ENCODE data around the gene ACAN. TPM values are rescaled to one million over a fixed set of nuclear protein-coding genes. Genes with fewer than 3 reads are reported as not detected.
A peak's percentile ranks its signal among the peaks of the same experiment; 100 is the strongest.

Gene ACAN
- total RNA-seq, 2 experiments from 2014 or later, result not detected

GRCh38 chr15:88909956-88910831 is 107.0 kb downstream of the ACAN start:
- ATAC-seq (ENCODE audit: poor library complexity) (no peak), DNase-seq (no peak)
- Mint-ChIP-seq H3K4me3 (peak overlapping the region; percentile 67), H3K4me1 (ENCODE audit: low read depth) (peaks cover 40% of the 10 kb centered on the region), H3K27me3 (no peaks in the 10 kb centered on the region), H3K36me3 (ENCODE audit: low read depth) (peaks cover 5% of the 10 kb centered on the region), H3K9me3 (no peaks in the 10 kb centered on the region), H3K27ac (peak overlapping the region; percentile 87)
- ChIA-PET POLR2A (no interaction called here), CTCF (no interaction called here)
- H3K9me3 ChIP-seq (ENCODE audit: control insufficient read depth in 1 of 2, insufficient read depth in 1 of 2, low read length in 2 of 2), result no peaks in the 10 kb centered on the region
- no peak overlapping the region for H3K27ac ChIP-seq (ENCODE audit: low read depth in 1 of 2, low read length in 2 of 2)
- peaks cover 29% of the 10 kb centered on the region for H3K4me1 ChIP-seq (ENCODE audit: insufficient read depth, low read length)
- H3K36me3 ChIP-seq (ENCODE audit: insufficient read depth, low read length), result peaks cover 18% of the 10 kb centered on the region
- no peaks in the 10 kb centered on the region for H3K27me3 ChIP-seq (ENCODE audit: control insufficient read depth in 1 of 2, insufficient read depth in 2 of 2, low read length in 2 of 2)
- TF ChIP-seq, protein P1, sequence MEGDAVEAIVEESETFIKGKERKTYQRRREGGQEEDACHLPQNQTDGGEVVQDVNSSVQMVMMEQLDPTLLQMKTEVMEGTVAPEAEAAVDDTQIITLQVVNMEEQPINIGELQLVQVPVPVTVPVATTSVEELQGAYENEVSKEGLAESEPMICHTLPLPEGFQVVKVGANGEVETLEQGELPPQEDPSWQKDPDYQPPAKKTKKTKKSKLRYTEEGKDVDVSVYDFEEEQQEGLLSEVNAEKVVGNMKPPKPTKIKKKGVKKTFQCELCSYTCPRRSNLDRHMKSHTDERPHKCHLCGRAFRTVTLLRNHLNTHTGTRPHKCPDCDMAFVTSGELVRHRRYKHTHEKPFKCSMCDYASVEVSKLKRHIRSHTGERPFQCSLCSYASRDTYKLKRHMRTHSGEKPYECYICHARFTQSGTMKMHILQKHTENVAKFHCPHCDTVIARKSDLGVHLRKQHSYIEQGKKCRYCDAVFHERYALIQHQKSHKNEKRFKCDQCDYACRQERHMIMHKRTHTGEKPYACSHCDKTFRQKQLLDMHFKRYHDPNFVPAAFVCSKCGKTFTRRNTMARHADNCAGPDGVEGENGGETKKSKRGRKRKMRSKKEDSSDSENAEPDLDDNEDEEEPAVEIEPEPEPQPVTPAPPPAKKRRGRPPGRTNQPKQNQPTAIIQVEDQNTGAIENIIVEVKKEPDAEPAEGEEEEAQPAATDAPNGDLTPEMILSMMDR (IDR thresholded peaks at IDR 0.05), result no peak
- H3K4me3 ChIP-seq (ENCODE audit: low read length), result no peak overlapping the region
- intact Hi-C loops (cut with DNase I, micrococcal nuclease), result loop anchor here in 1 of 2 experiments (5.0 to 10.0 kb wide), 2 partner anchors 288 to 365 kb away; partner anchors contain the start of genes AEN and DET1

DNA sequence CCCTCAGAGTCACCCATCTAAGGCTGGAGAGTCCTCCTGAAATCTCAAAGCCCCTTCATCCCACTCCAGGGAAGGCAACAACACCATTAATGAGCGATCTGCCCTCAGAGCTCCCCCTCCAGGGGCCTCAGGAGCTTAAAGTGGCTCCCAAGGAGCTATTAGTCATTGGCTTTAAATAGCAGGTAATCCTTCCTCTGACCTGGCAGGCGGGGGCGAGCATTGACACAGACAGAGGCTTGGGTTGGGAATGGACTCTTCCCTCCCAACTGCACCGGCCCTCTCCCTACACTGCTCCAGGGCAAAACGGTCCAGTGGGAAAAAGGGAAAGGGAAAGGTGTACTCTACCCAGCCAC is 108.5 kb downstream of the ACAN start:
- no peaks in the 10 kb centered on the region for H3K9me3 Mint-ChIP-seq
- DNase-seq (no peak), ATAC-seq (ENCODE audit: poor library complexity) (no peak)
- CTCF ChIA-PET, result no interaction called here
- Histone ChIP-seq H3K4me1 (ENCODE audit: insufficient read depth, low read length) (peaks cover 23% of the 10 kb centered on the region), H3K4me3 (ENCODE audit: low read length) (no peak overlapping the region), H3K27me3 (ENCODE audit: control insufficient read depth in 1 of 2, insufficient read depth in 2 of 2, low read length in 2 of 2) (no peaks in the 10 kb centered on the region), H3K27ac (ENCODE audit: low read depth in 1 of 2, low read length in 2 of 2) (no peak overlapping the region), H3K9me3 (ENCODE audit: control insufficient read depth in 1 of 2, insufficient read depth in 1 of 2, low read length in 2 of 2) (no peaks in the 10 kb centered on the region), H3K36me3 (ENCODE audit: insufficient read depth, low read length) (peaks cover 11% of the 10 kb centered on the region)
- peak overlapping the region; percentile 87 for H3K27ac Mint-ChIP-seq
- no peaks in the 10 kb centered on the region for H3K27me3 Mint-ChIP-seq
- TF ChIP-seq, protein P1 (IDR thresholded peaks at IDR 0.05), result no peak
- peaks cover 37% of the 10 kb centered on the region for H3K4me1 Mint-ChIP-seq (ENCODE audit: low read depth)
- POLR2A ChIA-PET, result interaction anchor here (0.7 to 1.4 kb wide), 3 partner anchors 9 to 176 kb away, joined by 4 to 5 read pairs (median 5); partner anchors contain the start of gene ABHD2
- intact Hi-C loops (cut with DNase I, micrococcal nuclease), result loop anchor here in 1 of 2 experiments (5.0 kb wide), 1 partner anchor 289 kb away; the partner anchor contains the start of gene AEN
- H3K4me3 Mint-ChIP-seq, result peak overlapping the region; percentile 94
- H3K36me3 Mint-ChIP-seq (ENCODE audit: low read depth), result peaks cover 5% of the 10 kb centered on the region

GRCh38 chr15:88912500-88912921 is 109.3 kb downstream of the ACAN start:
- H3K36me3 Mint-ChIP-seq (ENCODE audit: low read depth), result peaks cover 5% of the 10 kb centered on the region
- H3K4me3 Mint-ChIP-seq, result peak overlapping the region; percentile 94
- TF ChIP-seq, protein P1 (IDR thresholded peaks at IDR 0.05), result no peak
- ChIA-PET CTCF (interaction anchor here (5.3 kb wide), 1 partner anchor 8 kb away, joined by 25 read pairs; no protein-coding TSS in a partner anchor), POLR2A (interaction anchor here (0.7 to 1.4 kb wide), 3 partner anchors 10 to 176 kb away, joined by 4 to 5 read pairs (median 5); partner anchors contain the start of gene ABHD2)
- Histone ChIP-seq H3K4me3 (ENCODE audit: low read length) (peak overlapping the region; percentile 80), H3K27me3 (ENCODE audit: control insufficient read depth in 1 of 2, insufficient read depth in 2 of 2, low read length in 2 of 2) (no peaks in the 10 kb centered on the region), H3K27ac (ENCODE audit: low read depth in 1 of 2, low read length in 2 of 2) (no peak overlapping the region), H3K9me3 (ENCODE audit: control insufficient read depth in 1 of 2, insufficient read depth in 1 of 2, low read length in 2 of 2) (no peaks in the 10 kb centered on the region), H3K36me3 (ENCODE audit: insufficient read depth, low read length) (peaks cover 11% of the 10 kb centered on the region), H3K4me1 (ENCODE audit: insufficient read depth, low read length) (peaks cover 23% of the 10 kb centered on the region)
- peak overlapping the region; percentile 87 for H3K27ac Mint-ChIP-seq
- H3K4me1 Mint-ChIP-seq (ENCODE audit: low read depth), result peaks cover 37% of the 10 kb centered on the region
- H3K27me3 Mint-ChIP-seq, result no peaks in the 10 kb centered on the region
- DNase-seq, result no peak
- ATAC-seq (ENCODE audit: poor library complexity), result no peak
- H3K9me3 Mint-ChIP-seq, result no peaks in the 10 kb centered on the region
- intact Hi-C loops (cut with DNase I, micrococcal nuclease), result loop anchor here in 1 of 2 experiments (5.0 kb wide), 1 partner anchor 290 kb away; the partner anchor contains the start of gene AEN
